Erythroblast (primary cell): ENCODE measurements around the gene KRTAP19-8.

Experiments used
- DNase-seq, 2 experiments: peaks; one replicate each; lab custom pipeline; 2025; lab: John Stamatoyannopoulos, UW
- GATA1 ChIP-seq: IDR thresholded peaks from 2 replicates; pipeline ENCODE4 v1.6.1; 2011; ENCODE audit warnings: low read depth, mild to moderate bottlenecking, control low read depth, low read length, moderate library complexity
- POLR2A ChIP-seq: IDR thresholded peaks from 2 replicates; pipeline ENCODE4 v1.6.1; 2011; ENCODE audit warnings: mild to moderate bottlenecking, low read length

Gene KRTAP19-8

DNA sequence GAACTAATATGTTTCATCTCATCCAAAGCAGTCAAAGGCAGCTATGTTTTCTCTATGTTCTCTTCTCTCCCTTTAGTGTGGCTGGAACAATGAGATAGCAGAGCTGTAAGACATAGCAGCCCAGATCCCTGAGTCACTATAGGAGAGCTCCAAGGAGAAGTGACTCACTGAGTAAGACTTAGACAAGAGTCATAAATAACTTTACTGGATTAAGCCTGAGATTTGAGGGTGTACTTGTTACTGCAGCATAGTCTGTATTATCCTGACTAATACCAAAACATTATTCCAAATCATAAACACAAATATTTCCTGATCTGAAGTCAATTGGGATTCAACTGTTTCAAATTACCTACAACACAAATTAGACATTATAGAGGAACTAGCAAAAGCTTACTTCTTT is 3.9 kb downstream of the KRTAP19-8 start:
- TF ChIP-seq POLR2A (no peak), GATA1 (no peak)
- no peak for DNase-seq

DNA sequence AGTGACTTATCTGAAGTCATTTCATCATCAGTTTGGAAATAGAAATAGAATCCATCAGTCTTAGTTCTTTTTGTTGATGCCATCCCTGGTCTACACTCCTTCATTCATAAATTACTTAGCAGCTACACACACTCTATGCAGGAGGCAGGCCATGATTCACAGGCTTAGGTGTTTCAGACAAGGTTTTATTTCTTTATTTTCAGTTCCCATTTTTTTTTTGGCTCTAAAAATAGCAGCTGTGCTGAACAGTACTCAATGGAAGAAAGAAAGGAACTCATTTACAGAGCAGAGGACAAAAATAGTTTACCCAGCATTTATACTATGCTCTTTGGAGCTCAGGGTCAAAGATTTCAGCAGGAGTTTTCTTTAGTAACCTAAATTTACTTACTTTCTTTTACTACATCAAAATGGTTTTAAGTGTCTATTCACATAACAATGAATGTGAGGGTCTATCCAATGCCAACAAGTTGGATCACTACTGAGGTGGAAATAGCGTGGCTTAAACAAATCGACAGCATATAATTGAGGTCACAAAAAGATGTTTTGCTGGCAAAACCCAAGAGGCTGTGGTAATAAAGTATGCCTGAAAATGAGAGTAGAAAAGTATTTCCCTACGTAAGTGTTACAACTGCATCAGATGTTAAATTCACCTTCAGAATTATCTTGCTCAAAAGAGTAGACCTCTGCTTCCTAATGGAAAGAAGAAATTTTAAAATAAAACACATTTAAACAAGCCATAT is 7.7 kb downstream of the KRTAP19-8 start:
- DNase-seq = no peak
- TF ChIP-seq POLR2A = no peak
- no peak for TF ChIP-seq GATA1

DNA sequence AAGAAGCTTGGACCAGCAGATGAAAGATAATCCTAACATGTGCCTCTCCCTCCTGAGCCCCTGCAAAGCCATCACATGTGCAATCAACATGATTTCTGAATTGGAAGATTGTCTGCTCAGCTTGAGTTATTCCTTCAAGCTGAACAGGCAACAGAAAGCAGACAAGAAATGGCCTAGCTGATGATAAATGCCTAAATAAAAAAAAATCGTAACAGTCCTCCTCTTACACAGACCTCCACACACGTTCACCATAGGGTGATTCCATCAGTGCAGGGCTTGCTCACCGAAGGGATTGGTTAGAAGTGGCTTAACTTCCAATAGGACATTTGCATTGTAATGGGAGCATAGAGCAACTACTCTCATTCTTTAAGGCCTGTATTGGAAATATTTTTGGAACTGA is 14.6 kb downstream of the KRTAP19-8 start:
- TF ChIP-seq GATA1 = no peak
- TF ChIP-seq POLR2A = no peak
- DNase-seq = no peak

DNA sequence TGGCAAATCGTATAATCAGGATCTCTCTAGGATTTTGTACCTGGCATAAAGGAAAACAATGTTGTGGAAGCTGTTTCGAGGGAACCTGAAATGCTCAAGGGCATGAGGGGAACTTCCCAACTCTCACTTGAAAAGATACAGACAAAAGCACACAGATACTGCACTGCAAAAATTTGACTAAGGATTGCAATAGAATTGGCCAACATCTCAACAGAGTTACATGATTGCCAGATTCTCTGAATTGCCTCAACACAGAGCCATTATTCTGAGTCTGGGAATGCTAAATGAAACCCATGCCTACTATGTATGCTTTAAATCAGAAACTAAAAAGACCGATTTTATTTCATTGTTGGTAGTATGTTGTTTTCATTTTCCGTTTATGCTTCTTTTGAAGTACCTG is 16.0 kb downstream of the KRTAP19-8 start:
- TF ChIP-seq POLR2A = no peak
- no peak for TF ChIP-seq GATA1
- DNase-seq = no peak

DNA sequence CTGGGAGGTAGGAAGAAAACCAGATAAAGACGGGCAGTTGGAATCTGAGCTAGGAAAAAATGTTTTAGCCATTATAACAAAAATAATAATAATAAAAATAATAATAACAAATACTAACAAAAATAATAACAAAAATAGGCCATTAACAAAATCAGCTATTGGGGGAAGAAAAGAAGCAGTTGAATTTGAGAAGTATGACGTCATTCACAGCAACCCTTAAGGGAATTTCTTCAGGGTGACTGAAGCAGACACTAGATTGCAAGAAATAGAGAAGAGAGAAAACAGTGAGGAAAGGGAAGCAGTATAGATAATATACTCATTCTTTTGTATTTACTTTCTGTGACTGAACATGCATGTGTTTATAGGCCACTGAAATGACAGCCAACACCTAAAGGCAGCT is 20.0 kb downstream of the KRTAP19-8 start:
- no peak for DNase-seq
- no peak for TF ChIP-seq GATA1
- TF ChIP-seq POLR2A = no peak

DNA sequence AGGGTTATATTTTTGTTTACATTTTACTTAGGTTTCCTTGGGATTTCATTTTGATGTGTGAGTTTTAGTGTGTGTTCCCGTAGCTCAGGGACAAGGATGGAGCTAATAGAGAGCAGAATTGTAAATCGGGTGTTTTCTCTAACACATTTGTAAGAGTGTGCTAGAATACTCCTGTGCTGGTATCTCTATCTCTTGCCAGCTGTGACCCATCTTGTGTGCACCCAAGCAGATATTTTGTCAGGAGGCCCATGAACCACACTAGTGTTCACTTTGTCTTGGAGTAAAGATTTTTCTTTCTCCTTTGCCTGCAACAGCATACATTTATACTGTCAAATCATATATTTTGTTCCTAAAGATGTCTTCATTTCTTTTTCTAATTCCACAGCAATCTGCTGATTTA is 23.4 kb downstream of the KRTAP19-8 start:
- DNase-seq = no peak
- TF ChIP-seq GATA1 = no peak
- no peak for TF ChIP-seq POLR2A

DNA sequence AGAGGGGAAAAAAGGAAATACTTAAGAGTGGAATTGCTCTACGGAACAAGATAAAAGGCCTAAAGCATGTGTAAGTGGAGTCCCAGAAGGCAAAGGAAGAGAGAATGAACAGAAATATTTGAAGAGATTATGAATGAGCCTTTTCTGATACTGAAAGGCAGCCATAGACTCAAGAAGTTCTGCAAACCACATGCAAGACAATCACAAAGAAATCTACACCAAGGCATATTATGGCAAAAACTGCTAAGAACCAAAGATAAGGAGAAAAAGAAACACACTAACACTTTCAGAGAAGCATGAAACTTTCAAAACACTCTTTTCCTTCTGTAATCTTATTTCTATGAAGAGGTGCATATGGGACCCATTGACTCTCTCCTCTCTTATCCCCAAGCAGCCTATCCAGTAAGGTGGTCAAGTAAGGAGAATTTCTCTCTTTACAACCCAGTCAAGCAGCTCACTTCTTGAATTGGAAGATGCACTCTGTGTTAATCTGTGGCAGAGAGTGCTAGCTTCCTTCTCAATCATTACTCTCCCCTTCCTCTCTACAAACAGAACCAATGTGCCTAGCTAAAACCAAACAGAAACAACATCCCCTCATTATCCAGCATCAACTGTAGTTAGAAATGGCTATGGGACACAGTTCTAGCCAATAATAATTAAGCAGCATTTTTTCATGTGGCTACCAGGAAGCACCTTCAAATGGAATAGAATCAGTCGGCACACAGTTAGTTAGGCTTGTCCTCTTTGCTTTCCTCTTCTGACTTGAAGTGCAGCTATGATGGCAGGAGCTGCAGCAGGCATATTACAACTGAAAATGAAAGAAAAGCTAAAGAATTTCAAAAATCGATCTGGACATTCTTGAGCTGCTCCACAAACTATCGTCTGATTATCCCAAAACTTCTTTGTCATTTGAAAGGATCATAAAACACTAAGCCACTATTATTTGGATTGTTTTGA is 25.9 kb downstream of the KRTAP19-8 start:
- no peak for DNase-seq
- TF ChIP-seq GATA1 (no peak), POLR2A (no peak)

DNA sequence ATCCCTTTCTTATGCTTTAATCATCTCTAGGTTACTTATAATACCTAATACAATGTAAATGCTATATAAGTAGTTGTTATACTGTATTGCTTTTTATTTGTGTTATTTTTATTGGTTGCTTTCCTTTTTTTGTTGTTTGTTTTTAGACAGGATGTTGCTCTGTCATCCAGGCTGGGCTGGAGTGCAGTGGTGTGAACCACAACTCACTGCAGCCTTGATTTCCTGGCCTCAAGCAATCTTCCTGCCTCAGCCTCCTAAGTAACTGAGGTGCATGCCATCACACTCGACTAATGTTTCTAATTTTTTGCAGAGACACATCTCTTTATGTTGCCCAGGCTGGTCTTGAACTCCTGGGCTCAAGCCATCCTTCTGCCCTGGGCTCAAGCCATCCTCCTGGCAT is 26.9 kb downstream of the KRTAP19-8 start:
- DNase-seq = no peak
- TF ChIP-seq POLR2A = no peak
- TF ChIP-seq GATA1 = no peak

DNA sequence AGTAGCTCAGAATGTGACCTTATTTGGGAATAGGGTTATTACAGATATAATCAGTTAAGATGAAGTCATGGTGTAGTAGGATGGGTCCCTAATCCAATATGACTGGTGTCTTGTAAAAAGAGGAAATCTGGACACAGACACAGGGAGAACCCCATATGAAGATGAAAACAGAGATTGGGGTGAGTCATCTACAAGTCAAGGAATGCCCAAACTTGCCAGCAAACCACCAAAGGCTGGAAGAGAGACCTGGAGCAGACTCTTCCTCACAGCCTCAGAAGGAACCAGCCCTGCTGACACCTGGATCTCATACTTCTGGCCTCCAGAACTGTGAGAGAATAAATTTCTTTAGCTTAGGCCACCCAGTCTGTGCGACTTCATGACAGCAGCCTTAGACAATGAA is 29.9 kb downstream of the KRTAP19-8 start:
- no peak for DNase-seq
- no peak for TF ChIP-seq GATA1
- TF ChIP-seq POLR2A = no peak

DNA sequence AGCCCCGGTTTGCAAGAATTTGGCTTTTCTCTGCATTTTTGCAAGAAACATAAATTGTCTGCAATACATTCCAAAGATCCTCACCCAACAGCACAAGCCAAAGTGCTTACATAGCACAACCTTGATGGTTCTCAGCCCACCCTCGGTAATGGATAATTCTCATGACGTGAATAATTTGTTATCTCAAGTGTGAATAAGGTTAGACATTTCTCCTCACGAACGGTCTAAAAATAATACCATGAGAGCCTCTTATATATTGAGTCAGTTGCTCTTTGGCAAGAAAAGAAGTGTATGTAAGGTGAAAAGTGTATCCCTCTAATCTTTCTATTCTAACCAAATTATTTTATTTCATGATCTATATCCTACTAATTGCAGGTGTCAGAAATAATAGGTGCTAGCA is 33.3 kb downstream of the KRTAP19-8 start:
- TF ChIP-seq GATA1 = no peak
- no peak for TF ChIP-seq POLR2A
- no peak for DNase-seq

DNA sequence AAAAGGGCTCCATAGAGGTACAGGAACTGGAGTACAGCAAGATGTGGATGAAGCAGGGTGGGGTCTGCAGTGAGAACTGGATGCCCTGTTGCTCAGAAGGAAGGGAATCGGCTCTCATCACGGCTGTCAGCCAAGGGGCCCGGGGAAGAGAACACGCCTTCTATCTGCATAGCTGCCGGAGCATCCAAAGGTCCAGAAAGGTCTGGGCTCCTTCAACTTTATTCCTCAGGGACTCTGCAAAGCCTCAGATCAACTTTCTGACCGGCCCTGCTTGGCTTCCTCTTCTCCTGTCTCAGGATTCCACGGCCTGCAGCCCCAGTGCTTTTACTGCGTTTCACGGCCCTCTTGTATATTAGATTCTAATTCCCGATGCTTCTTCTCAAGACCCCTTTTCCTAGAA is 34.8 kb downstream of the KRTAP19-8 start:
- TF ChIP-seq POLR2A (no peak), GATA1 (no peak)
- DNase-seq = no peak

DNA sequence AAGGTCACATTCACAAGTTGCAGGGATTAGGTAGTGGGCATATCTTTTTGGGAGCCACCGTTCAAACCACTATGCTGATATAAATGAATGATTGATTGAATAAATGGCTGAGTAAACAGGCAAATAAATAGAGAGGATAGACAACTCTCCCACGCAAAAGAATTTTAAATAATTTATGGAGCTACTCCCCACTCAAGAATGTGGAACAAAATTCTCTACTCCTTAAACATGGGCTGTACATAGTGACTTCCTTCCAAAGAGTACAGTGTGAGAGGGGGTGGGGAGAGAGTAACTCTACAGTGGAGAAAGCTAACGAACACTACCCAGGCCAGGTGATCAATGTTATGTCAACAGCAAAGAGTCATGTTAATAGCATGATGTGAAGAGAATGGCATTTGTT is 40.7 kb downstream of the KRTAP19-8 start:
- no peak for DNase-seq
- TF ChIP-seq GATA1 (no peak), POLR2A (no peak)

DNA sequence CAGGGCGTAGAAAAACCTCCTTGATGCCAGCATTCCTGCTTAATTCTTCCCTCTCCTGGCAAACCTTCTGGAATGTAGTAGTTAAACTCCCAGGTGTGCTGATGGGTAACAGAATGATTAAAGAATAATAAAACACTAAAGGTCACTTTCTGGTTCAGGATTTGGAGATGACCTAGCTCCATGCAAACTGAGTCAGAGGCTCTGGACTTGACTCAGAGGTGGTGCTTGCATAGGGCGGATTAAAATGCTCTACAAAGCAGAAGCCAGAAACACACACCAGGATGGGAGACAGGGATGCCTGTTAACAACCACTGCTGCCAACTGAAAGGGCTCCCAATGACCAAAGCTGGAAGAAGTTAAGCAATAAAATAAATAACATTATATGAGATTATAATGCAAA is 41.5 kb downstream of the KRTAP19-8 start:
- no peak for TF ChIP-seq POLR2A
- TF ChIP-seq GATA1 = no peak
- DNase-seq = no peak

DNA sequence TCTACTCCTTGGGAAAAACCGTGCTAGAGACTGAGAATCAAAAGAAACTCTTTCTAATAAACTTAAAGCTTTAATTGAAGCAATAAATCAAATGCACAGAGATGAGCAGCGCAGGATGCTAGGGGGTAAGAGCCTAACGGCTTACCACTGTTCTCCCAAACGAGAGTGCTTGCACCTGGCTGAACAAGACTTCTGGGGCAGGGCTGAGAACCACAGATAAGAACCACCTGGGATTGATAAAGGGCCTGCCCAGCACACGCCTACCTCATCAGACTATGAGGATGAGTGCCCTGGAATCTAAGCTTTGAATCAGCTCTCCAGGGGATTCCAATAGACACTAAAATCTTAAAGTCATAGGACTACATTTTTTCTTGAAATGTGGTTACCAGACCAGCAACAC is 43.3 kb downstream of the KRTAP19-8 start:
- no peak for TF ChIP-seq GATA1
- TF ChIP-seq POLR2A = no peak
- DNase-seq = no peak
